Activated CD4-positive, alpha-beta T cell treated with anti-CD3 and anti-CD28 coated beads, Interleukin-2, Interleukin-4, amounts not matched to agents 100 ng/mL and 50 ng/mL, durations not matched to agents 16 hours and 8 hours (primary cell): ENCODE results near the gene DHPS.

Source experiments
- DNase-seq: peaks from one replicate; pipeline ENCODE4 v3.0.0-alpha.2; 2020; ENCODE audit warnings: low spot score

The DHPS gene

DNA sequence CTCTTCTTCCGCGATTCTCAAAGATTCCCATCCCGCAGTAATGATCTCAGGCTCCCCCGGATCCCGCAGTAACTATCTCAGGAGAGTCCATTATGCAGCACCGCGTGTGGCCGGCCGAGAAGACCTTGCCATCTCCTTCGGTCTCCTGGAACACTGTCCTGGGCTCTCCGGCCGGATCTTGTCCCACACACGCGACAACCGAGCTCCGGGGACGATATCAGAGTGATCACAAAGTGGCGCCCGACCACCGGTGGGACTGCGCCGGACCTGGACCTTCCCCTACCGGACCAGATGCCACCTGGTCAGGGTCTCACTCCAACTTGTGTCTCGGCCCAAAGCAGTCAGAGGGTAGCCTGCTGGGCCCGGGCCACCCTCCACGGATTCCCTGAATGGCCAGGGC is 39.2 kb downstream of the DHPS start:
- DNase-seq, result no peak

DNA sequence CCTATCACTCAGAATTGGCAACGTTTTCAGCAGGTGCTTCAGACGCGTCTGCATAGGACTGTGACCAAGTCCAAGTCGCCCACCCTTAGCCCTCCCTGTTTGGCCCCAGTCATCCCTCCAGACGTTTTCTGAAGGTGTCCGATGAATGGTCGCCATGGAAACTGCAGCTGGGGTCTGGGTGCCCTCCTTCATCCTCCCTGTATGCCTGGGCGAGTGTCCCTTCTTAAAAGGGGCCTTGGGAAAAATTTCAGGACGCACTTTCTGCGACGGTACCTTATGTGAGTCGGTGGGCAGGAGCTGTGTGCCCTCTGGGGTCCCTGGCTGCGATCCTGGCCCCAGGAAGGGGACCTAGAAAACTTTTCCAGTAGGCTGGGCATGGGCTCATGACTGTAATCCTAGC is 40.2 kb downstream of the DHPS start:
- DNase-seq, result no peak

DNA sequence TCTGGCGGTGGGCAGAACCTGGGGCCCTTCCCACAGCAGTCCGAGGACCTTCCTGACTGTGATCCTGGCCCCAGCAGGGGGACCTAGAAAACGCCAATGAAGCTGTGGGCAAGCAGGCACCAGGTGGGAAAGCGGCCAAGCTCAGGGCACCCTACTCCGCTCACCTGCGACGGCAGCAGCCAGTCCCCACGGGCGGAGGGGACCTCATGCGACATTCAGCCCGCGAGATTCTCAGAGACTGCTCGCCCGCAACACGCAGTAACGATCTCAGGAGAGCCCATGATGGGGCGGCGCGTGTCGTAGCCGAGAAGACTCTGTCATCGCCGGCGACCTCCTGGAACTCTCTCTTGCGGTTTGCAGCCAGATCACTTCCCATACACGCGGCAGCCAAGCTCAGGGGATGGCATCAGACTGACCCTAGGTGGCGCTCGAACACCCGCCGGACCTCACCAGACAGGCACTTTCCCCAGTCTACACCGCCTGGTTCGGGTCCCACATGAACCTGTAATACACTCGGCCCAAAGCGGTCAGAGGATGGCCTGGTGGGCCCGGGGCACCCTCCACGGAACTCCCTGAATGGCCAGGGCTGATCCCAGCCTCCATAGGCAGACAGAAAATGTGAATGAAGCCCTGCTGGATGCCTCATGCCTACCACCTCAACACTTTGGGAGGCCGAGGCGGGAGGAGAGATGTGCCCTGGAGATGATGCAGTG is 41.6 kb downstream of the DHPS start:
- peak; percentile 88 for DNase-seq

DNA sequence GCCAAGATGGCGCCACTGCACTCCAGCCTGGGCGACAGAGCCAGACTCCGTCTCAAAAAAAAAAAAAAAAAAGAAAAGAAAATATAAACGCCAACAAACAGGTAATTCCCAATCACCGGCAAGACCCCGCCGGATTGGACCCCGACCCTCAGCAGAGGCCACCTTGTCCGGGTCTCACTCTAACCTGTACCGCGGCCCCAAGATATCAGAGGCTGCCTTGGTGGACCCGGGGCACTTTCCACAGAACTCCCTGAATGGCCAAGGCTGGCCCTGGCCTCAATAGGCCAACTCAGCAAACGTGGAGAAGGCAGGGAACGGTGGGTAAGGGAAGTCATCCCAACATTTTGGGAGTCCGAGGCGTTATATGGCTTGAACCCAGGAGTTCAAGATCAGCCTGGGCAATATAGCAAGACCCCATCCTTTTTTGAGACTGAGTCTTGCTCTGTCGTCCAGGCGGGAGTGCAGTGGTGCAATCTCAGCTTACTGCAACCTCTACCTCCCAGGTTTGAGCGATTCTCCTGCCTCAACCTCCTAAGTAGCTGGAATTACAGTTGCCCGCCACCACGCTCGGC is 43.0 kb downstream of the DHPS start:
- DNase-seq, result no peak

DNA sequence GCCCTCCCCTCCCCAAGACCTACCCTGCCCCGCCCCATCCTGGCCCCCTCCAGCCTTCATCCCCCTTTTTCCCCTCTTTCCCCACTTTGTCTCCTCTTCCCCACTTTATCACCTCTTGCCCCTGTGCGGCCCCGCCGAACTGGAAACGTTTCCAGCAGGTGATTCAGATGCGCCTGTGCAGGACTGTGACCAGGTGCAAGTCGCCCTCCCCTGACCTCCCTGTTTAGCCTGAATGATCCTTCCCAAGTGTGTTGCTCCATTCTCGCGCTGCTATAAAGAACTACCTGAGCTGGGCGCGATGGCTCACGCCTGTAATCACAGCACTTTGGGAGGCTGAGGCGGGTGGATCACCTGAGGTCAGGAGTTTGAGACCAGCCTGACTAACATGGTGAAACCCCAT is 45.0 kb downstream of the DHPS start:
- no peak for DNase-seq

DNA sequence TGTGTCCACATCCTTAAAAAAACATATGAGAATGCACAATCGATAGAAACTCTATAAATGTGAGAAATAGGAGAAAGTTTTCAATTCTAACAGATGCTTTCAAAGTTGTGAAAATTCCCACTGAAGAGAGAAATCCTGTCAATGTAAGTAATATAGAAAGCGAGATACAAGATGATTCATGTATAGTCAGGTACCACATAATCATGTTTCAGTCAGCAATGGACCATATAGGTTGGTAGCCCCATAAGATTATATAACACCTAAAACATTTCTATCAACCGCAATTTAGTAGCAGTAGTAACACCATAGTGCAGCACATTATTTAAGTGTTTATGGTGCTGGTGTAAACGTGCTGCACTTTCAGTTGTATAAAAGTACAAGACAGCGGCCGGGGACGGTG is 52.5 kb downstream of the DHPS start:
- DNase-seq, result no peak

DNA sequence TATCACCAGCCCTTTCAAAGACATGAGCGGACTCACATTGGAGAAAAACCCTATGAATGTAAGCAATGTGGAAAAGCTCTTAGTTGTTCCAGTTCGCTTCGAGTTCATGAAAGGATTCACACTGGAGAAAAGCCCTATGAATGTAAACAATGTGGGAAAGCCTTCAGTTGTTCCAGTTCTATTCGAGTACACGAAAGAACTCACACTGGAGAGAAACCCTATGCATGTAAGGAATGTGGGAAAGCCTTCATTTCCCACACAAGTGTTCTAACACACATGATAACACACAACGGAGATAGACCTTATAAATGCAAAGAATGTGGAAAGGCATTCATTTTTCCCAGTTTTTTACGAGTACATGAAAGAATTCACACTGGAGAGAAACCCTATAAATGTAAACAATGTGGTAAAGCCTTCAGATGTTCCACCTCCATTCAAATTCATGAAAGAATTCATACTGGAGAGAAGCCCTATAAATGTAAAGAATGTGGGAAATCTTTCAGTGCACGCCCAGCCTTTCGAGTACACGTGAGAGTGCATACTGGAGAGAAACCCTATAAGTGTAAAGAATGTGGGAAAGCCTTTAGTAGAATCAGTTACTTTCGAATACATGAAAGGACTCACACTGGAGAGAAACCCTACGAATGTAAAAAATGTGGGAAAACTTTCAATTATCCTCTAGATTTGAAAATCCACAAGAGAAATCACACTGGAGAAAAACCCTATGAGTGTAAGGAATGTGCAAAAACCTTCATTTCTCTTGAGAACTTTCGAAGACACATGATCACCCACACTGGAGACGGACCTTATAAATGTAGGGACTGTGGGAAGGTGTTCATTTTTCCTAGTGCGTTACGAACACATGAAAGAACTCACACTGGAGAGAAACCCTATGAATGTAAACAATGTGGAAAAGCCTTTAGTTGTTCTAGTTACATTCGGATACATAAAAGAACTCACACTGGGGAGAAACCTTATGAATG is 53.3 kb downstream of the DHPS start:
- no peak for DNase-seq

DNA sequence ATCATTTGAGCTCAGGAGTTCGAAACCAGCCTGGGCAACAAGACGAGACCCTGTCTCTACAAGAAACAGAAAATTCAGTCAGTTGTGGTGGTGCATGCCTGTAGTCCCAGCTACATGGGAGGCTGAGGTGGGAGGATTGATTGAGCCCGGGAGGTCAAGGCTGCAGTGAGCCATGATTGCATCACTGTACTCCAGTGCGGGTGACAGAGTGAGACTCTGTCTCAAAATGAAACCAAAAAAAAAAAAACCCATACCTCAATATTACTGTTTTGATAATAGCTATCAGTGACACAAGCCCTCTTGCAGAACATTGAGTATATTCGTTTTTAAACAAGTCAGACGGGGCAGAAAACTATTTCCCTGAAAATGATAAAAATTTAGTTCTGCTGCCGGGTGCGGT is 54.7 kb downstream of the DHPS start:
- DNase-seq, result no peak
